22Rv1 (cell line): ENCODE results near the gene CDH10.

Experiments
- H3K27ac ChIP-seq: fragments of 450-650 bp; 2 replicates; pipeline ENCODE4 v1.5.1; 2017
- ZFX ChIP-seq: fragments of 450-650 bp; IDR thresholded peaks from 2 replicates; pipeline ENCODE4 v1.6.1; 2017; ENCODE audit warnings: antibody characterized with exemption, borderline replicate concordance
- TF ChIP-seq, protein P1 (sequence below): fragments of 450-650 bp; IDR thresholded peaks from 2 replicates; pipeline ENCODE4 v1.5.1; 2017; ENCODE audit warnings: mild to moderate bottlenecking

Gene CDH10

DNA sequence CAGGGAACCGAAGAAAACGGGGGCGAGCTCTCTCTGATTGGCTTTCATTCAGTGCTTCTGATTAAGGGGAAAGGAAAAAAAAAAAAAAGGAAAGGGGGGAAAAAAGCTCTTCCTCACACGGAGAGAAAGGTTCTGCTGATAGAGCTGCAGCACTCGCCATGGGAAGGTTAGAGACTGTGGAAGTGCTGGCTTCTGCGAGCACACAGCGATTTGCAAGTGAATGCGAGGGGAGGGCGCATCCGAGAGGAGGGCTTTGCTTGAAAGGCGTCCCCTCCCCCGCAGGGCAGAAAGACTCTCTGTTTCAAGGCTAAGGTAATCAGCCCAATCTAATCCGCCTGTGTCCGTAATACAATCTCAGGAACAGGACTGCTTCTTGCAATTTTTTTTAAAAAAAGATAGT, at the start of gene CDH10:
Gene CDH10 (minus strand): TSS at position 218 of the 400 bp plus-strand sequence. CDS start 51,488 bp downstream, outside the sequence.
- TF ChIP-seq ZFX = no peak
- TF ChIP-seq, protein P1, sequence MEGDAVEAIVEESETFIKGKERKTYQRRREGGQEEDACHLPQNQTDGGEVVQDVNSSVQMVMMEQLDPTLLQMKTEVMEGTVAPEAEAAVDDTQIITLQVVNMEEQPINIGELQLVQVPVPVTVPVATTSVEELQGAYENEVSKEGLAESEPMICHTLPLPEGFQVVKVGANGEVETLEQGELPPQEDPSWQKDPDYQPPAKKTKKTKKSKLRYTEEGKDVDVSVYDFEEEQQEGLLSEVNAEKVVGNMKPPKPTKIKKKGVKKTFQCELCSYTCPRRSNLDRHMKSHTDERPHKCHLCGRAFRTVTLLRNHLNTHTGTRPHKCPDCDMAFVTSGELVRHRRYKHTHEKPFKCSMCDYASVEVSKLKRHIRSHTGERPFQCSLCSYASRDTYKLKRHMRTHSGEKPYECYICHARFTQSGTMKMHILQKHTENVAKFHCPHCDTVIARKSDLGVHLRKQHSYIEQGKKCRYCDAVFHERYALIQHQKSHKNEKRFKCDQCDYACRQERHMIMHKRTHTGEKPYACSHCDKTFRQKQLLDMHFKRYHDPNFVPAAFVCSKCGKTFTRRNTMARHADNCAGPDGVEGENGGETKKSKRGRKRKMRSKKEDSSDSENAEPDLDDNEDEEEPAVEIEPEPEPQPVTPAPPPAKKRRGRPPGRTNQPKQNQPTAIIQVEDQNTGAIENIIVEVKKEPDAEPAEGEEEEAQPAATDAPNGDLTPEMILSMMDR = no peak
- peak within 1 kb of the TSS; percentile 15; the same call in 1 of the 2 replicates for H3K27ac ChIP-seq

DNA sequence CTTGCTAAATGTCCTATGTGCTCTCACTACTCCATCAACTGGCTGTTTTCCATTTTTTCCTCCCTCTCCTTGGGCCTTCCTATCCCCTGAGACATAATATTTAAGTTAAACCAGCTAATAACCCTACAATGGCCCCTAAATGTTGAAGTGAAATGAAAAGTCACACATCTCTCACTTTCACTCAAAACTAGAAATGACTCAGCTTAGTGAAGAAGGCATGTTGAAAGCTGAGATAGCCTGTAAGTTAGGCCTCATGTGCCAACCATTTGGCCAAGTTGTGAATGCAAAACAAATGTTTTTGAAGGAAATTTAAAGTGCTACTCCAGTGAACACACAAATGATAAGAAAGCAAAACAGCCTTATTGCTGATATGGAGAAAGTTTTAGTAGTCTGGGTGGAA, 48.8 kb upstream of the CDH10 start:
- TF ChIP-seq, protein P1 = no peak
- no peak for TF ChIP-seq ZFX

DNA sequence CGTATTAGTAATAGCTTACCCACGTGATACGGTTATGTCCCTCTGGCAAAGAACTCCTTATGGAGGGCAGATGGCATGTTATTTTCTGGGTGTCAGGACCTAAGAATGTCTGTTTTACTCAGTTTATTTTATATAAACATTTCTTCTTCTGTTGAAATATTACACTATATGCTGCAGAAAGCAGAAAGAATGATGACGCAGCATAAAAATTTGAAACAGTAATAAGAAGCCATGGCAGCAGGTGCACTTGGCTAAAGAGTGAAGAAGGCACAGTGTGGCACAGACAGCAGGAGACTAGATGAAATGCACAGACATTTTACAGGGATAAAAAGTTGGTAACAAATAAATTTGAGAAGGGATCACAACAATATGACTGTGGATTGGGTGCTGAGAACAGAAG, 46.3 kb upstream of the CDH10 start:
- TF ChIP-seq, protein P1 = no peak
- TF ChIP-seq ZFX = no peak

More for the DNA sequence above, 48.8 kb upstream of the CDH10 start:
- no peak overlapping the region for H3K27ac ChIP-seq

DNA sequence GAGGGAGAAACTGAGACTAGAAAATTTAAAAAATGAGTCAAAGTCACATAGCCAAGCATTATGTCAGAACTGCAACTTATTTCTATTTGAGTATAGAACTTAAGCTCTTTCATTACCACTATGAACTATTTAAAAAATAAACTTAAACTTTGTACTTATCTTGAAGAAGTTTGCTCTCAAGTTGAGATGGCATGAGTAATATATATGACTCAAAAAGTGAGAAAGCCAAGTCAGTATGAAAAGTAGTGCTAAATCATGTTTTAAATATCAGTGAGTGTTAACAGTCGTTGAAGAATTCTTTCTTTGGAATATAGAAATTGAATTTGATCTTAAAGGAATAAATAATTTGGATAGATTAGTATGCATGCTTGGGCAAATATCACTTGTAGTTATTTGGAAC, 36.3 kb upstream of the CDH10 start:
- no peak overlapping the region for H3K27ac ChIP-seq

More for the DNA sequence above, 46.3 kb upstream of the CDH10 start:
- no peak overlapping the region for H3K27ac ChIP-seq

DNA sequence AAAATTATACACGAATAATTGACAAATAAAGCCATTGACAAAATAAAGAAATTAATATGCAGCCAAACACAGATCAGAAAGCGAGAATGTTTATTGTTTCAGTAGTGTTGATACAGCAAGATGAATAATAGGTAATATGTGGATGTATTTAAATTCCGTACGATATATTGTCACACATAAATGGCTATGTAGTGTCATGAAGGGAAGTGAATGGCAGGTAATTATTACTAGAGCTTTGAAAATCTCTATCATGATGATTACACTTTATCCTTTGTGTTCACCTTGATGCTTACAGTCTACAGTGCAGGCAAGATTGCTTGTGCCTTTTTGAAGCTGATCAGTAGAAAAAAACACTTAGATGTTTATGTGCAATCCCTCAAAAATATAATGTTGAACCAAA, 23.3 kb upstream of the CDH10 start:
- TF ChIP-seq, protein P1 = no peak
- TF ChIP-seq ZFX = no peak

More for the DNA sequence above, 36.3 kb upstream of the CDH10 start:
- TF ChIP-seq, protein P1 = no peak
- TF ChIP-seq ZFX = no peak

DNA sequence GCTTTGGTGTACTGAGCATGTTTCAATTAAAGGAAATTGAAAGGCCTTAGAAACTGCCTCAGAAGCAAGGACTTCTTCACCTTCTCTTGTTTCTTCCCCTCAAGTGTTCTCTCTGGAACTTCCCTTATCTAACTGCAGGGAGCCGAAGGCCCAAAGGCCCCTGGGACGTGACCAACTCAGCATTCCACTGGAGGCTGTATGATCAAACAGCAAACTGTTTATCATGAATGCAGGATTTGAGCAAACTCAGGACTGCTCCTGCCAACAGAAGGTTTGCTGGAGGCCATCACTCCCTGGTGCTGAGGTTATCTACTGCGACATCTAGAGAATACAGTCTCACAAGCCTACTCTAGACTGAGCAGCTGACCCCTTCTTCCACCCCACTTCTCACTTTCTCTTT, 4.8 kb upstream of the CDH10 start:
- no peak for TF ChIP-seq ZFX
- TF ChIP-seq, protein P1 = no peak

More for the DNA sequence above, 23.3 kb upstream of the CDH10 start:
- no peak overlapping the region for H3K27ac ChIP-seq

DNA sequence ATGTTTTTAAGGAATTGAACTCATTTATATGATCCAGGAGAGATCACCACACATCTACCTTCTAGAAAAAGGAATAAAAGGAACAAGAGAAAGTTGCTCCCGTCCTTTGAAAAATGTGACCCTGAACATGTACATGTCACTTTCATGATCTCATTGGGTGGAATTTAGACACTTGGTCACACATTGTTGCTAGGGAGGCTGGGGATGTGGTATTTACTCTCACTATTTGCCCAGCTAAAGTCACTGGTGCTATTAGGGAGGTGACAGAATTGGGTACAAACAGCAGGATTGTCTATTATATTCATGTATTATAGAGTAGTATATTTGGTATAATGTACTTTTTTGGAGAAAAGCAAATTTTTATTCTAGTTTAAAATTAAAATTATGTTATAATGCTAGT, 2.1 kb upstream of the CDH10 start:
- H3K27ac ChIP-seq = no peak overlapping the region
- no peak for TF ChIP-seq ZFX
- TF ChIP-seq, protein P1 = no peak

More for the DNA sequence above, 4.8 kb upstream of the CDH10 start:
- H3K27ac ChIP-seq = no peak overlapping the region
